ENCODE results near the gene GRID2IP.

GRID2IP gene

GRCh38 chr7:6504996-6505395 is 46.3 kb downstream of the GRID2IP start:
- H3K4me2 ChIP-seq (ENCODE audit: low read depth, low read length, poor library complexity, severe bottlenecking): peak overlapping the region; percentile 86
- no peaks in the 10 kb centered on the region for H3K9me3 ChIP-seq (ENCODE audit: insufficient read depth, low read length)
- no peak for TF ChIP-seq EZH2phosphoT487 (conservative IDR thresholded peaks at IDR 0.05; ENCODE audit: low read length)
- TF ChIP-seq, protein P1, sequence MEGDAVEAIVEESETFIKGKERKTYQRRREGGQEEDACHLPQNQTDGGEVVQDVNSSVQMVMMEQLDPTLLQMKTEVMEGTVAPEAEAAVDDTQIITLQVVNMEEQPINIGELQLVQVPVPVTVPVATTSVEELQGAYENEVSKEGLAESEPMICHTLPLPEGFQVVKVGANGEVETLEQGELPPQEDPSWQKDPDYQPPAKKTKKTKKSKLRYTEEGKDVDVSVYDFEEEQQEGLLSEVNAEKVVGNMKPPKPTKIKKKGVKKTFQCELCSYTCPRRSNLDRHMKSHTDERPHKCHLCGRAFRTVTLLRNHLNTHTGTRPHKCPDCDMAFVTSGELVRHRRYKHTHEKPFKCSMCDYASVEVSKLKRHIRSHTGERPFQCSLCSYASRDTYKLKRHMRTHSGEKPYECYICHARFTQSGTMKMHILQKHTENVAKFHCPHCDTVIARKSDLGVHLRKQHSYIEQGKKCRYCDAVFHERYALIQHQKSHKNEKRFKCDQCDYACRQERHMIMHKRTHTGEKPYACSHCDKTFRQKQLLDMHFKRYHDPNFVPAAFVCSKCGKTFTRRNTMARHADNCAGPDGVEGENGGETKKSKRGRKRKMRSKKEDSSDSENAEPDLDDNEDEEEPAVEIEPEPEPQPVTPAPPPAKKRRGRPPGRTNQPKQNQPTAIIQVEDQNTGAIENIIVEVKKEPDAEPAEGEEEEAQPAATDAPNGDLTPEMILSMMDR (IDR thresholded peaks at IDR 0.05; ENCODE audit: insufficient read depth, low read length, poor library complexity, severe bottlenecking): no peak
- H3K4me3 ChIP-seq (ENCODE audit: insufficient read depth, low read length, poor library complexity, severe bottlenecking): peak overlapping the region; percentile 82
- H4K20me1 ChIP-seq (ENCODE audit: low read depth, low read length): no peaks in the 10 kb centered on the region
- H3F3A ChIP-seq (ENCODE audit: insufficient read depth): no peaks in the 10 kb centered on the region
- no peaks in the 10 kb centered on the region for H3K9me2 ChIP-seq (replicated peaks; ENCODE audit: insufficient read depth, low read length)
- H3K36me3 ChIP-seq (ENCODE audit: low read length): no peaks in the 10 kb centered on the region
- H2AFZ ChIP-seq (ENCODE audit: low read depth, low read length, severe bottlenecking): peak overlapping the region; percentile 98
- no peaks in the 10 kb centered on the region for H3K27me3 ChIP-seq (ENCODE audit: low read length)
- H3K27ac ChIP-seq (ENCODE audit: low read depth, low read length): no peak overlapping the region
- H3K79me2 ChIP-seq (ENCODE audit: insufficient read depth, low read length): no peaks in the 10 kb centered on the region
- peak overlapping the region; percentile 57 for H3K9ac ChIP-seq (ENCODE audit: low read length)

DNA sequence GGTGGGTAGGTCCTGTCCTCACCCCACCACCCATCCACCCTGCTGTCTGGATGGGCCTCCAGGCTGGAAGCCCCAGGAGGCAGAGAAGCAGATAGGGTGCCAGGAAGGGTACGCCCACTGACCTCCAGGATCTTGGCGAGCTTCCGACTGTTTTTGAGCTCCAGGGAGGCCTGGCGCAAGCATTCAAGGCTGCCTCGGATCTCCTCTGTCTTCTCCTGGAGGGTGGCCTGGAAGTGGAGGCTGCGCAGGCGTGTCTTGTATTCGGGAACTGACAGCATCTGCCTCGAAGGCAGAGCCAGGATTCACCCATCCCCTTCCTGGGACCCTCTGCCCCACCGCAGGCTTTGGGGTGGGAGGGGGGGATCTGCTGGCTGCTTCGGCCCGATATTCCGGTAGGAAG is 48.4 kb downstream of the GRID2IP start:
- Histone ChIP-seq H3K36me3 (ENCODE audit: low read length) (no peaks in the 10 kb centered on the region), H3K9me3 (ENCODE audit: insufficient read depth, low read length) (no peaks in the 10 kb centered on the region), H3K79me2 (ENCODE audit: insufficient read depth, low read length) (no peaks in the 10 kb centered on the region), H3K9me2 (replicated peaks; ENCODE audit: insufficient read depth, low read length) (no peaks in the 10 kb centered on the region), H4K20me1 (ENCODE audit: low read depth, low read length) (no peaks in the 10 kb centered on the region), H3K27me3 (ENCODE audit: low read length) (no peaks in the 10 kb centered on the region), H3K4me2 (ENCODE audit: low read depth, low read length, poor library complexity, severe bottlenecking) (no peak overlapping the region), H2AFZ (ENCODE audit: low read depth, low read length, severe bottlenecking) (no peak overlapping the region), H3K27ac (ENCODE audit: low read depth, low read length) (no peak overlapping the region), H3K9ac (ENCODE audit: low read length) (no peak overlapping the region), H3K4me3 (ENCODE audit: insufficient read depth, low read length, poor library complexity, severe bottlenecking) (no peak overlapping the region), H3F3A (ENCODE audit: insufficient read depth) (no peaks in the 10 kb centered on the region)
- TF ChIP-seq EZH2phosphoT487 (conservative IDR thresholded peaks at IDR 0.05; ENCODE audit: low read length): no peak
- TF ChIP-seq, protein P1 (IDR thresholded peaks at IDR 0.05; ENCODE audit: insufficient read depth, low read length, poor library complexity, severe bottlenecking): no peak

DNA sequence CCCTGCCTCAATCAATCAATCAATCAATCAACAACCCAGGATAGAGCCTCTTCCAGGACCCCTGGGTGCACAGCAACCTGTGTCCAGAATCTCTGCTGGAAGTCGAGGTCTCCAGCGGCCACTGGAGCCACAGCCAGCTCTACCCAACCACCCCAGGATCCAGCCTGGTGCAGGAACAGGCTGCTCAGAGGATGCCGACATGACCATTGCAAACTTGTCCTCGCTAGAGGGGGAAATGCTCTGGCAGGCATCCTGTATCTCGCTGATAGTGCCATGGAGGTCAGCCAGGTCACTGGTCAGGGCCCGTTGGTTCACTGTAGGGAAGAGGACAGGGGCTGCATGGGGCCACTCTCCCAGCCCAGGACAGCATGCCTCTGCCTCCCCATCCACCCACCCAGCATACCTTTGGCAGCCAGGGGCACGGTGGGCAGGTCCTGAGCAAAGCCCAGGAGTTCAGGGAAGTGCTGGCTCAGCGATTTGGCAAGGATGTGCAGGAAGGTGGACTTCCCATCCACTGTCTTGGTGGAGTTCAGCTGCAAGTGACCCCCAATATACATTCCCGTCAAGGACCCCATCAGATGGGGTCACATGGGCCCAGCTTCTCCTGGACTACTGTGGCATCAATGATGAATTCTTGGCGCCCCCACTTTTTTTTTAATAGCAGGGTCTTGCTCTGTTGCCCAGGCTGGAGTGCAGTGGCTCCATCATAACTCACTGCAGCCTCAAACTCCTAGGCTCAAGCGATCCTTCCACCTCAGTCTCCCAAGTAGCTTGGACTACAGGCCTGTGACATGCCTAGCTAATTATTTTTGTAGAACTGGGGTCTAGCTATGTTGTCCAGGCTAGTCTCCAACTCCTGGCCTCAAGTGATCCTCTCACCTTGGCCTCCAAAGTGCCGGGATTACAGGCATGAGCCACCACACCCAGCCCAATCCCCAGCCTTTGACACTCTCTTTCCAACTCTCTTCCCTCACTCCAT is 49.4 kb downstream of the GRID2IP start:
- no peaks in the 10 kb centered on the region for H3F3A ChIP-seq (ENCODE audit: insufficient read depth)
- no peak for TF ChIP-seq EZH2phosphoT487 (conservative IDR thresholded peaks at IDR 0.05; ENCODE audit: low read length)
- TF ChIP-seq, protein P1 (IDR thresholded peaks at IDR 0.05; ENCODE audit: insufficient read depth, low read length, poor library complexity, severe bottlenecking): no peak
- H3K9me3 ChIP-seq (ENCODE audit: insufficient read depth, low read length): no peaks in the 10 kb centered on the region
- H3K9ac ChIP-seq (ENCODE audit: low read length): no peak overlapping the region
- no peaks in the 10 kb centered on the region for H3K79me2 ChIP-seq (ENCODE audit: insufficient read depth, low read length)
- no peaks in the 10 kb centered on the region for H3K9me2 ChIP-seq (replicated peaks; ENCODE audit: insufficient read depth, low read length)
- no peak overlapping the region for H3K4me2 ChIP-seq (ENCODE audit: low read depth, low read length, poor library complexity, severe bottlenecking)
- H3K4me3 ChIP-seq (ENCODE audit: insufficient read depth, low read length, poor library complexity, severe bottlenecking): no peak overlapping the region
- no peaks in the 10 kb centered on the region for H3K27me3 ChIP-seq (ENCODE audit: low read length)
- no peaks in the 10 kb centered on the region for H3K36me3 ChIP-seq (ENCODE audit: low read length)
- no peak overlapping the region for H2AFZ ChIP-seq (ENCODE audit: low read depth, low read length, severe bottlenecking)
- no peak overlapping the region for H3K27ac ChIP-seq (ENCODE audit: low read depth, low read length)
- no peaks in the 10 kb centered on the region for H4K20me1 ChIP-seq (ENCODE audit: low read depth, low read length)

Measured in SU-DHL-6 (cell line).